Measurements from ENCODE around the gene ROBO4.

Gene ROBO4

GRCh38 chr11:124887667-124888013 lies 10.0 kb downstream of the ROBO4 start:
- DNase-seq, result no peak

GRCh38 chr11:124886978-124887666 lies 10.5 kb downstream of the ROBO4 start:
- DNase-seq, result no peak

- DNase-seq, result no peak
Observed at GRCh38 chr11:124886476-124886875, 11.2 kb downstream of the ROBO4 start.

- no peak for DNase-seq
Observed at GRCh38 chr11:124884869-124885479, 12.7 kb downstream of the ROBO4 start.

- DNase-seq, result no peak
Observed at GRCh38 chr11:124884340-124884739, 13.3 kb downstream of the ROBO4 start.

GRCh38 chr11:124882339-124883071 lies 15.2 kb downstream of the ROBO4 start:
- no peak for DNase-seq

GRCh38 chr11:124880958-124881357 lies 16.7 kb downstream of the ROBO4 start:
- DNase-seq, result no peak

- DNase-seq, result no peak
Observed at GRCh38 chr11:124880290-124880611, 17.4 kb downstream of the ROBO4 start.

GRCh38 chr11:124879493-124880289 lies 18.0 kb downstream of the ROBO4 start:
- no peak for DNase-seq

GRCh38 chr11:124878759-124879492 lies 18.7 kb downstream of the ROBO4 start:
- no peak for DNase-seq

GRCh38 chr11:124877910-124878758 lies 19.5 kb downstream of the ROBO4 start:
- DNase-seq, result no peak

GRCh38 chr11:124877631-124877909 lies 20.1 kb downstream of the ROBO4 start:
- no peak for DNase-seq

GRCh38 chr11:124876818-124877630 lies 20.6 kb downstream of the ROBO4 start:
- no peak for DNase-seq

- DNase-seq, result peak; percentile 12
Observed at GRCh38 chr11:124875943-124876817, 21.5 kb downstream of the ROBO4 start.

- no peak for DNase-seq
Observed at GRCh38 chr11:124875401-124875800, 22.3 kb downstream of the ROBO4 start.

GRCh38 chr11:124874571-124875255 lies 23.0 kb downstream of the ROBO4 start:
- DNase-seq, result no peak

GRCh38 chr11:124873951-124874350 lies 23.7 kb downstream of the ROBO4 start:
- DNase-seq, result no peak

- no peak for DNase-seq
Observed at GRCh38 chr11:124872741-124873140, 24.9 kb downstream of the ROBO4 start.

- no peak for DNase-seq
Observed at GRCh38 chr11:124872280-124872679, 25.4 kb downstream of the ROBO4 start.

- no peak for DNase-seq
Observed at GRCh38 chr11:124870430-124870829, 27.2 kb downstream of the ROBO4 start.
